ENCODE measurements around the gene SEZ6L.

SEZ6L gene

DNA sequence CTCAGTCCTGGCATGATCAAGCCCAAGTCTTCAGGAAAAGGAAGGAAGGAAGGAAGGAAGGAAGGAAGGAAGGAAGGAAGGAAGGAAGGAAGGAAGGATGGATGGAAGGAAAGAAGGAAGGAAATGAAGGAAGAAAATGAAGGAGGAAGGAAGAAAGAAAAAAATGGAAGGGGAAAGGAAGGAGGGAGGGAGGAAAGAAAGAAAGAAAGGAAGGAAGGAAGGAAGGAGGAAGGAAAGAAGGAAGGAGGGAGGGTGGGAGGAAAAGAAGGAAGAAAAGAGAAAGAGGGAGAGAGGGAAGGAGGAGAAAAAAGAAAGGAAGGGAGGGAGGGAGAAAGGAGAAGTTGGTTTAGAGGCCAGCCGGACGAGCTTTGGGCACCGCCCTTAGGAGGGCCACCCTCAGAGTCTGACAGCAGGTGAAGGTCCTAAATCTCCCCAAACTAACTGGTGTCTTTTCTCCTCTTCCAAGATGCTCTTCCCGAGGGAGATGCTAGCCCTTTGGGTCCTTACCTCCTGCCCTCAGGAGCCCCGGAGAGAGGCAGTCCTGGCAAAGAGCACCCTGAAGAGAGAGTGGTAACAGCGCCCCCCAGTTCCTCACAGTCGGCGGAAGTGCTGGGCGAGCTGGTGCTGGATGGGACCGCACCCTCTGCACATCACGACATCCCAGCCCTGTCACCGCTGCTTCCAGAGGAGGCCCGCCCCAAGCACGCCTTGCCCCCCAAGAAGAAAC, 122.8 kb downstream of the SEZ6L start:
- no peaks in the 10 kb centered on the region for H3K36me3 ChIP-seq (ENCODE audit: insufficient read depth, low read length)
- no peak overlapping the region for H2AFZ ChIP-seq (ENCODE audit: low read depth, low read length)
- H4K20me1 ChIP-seq (ENCODE audit: insufficient read depth, low read length), result no peaks in the 10 kb centered on the region
- no peaks in the 10 kb centered on the region for H3K27me3 ChIP-seq (ENCODE audit: insufficient read depth, low read length, poor library complexity)
- H3K4me3 ChIP-seq (ENCODE audit: low read depth in 1 of 2, low read length in 2 of 2), result no peak overlapping the region
- H3K4me2 ChIP-seq (ENCODE audit: insufficient read depth, low read length), result no peak overlapping the region
- no peaks in the 10 kb centered on the region for H3K79me2 ChIP-seq (ENCODE audit: insufficient read depth, low read length)
- H3K4me1 ChIP-seq (ENCODE audit: insufficient read depth, low read length), result peaks cover 17% of the 10 kb centered on the region
- no peak overlapping the region for H3K27ac ChIP-seq (ENCODE audit: low read length)
- no peak overlapping the region for H3K9ac ChIP-seq (ENCODE audit: low read depth, low read length)
- ATAC-seq (ENCODE audit: insufficient read depth, low read depth) (no peak), DNase-seq (no peak)
- TF ChIP-seq, protein P1, sequence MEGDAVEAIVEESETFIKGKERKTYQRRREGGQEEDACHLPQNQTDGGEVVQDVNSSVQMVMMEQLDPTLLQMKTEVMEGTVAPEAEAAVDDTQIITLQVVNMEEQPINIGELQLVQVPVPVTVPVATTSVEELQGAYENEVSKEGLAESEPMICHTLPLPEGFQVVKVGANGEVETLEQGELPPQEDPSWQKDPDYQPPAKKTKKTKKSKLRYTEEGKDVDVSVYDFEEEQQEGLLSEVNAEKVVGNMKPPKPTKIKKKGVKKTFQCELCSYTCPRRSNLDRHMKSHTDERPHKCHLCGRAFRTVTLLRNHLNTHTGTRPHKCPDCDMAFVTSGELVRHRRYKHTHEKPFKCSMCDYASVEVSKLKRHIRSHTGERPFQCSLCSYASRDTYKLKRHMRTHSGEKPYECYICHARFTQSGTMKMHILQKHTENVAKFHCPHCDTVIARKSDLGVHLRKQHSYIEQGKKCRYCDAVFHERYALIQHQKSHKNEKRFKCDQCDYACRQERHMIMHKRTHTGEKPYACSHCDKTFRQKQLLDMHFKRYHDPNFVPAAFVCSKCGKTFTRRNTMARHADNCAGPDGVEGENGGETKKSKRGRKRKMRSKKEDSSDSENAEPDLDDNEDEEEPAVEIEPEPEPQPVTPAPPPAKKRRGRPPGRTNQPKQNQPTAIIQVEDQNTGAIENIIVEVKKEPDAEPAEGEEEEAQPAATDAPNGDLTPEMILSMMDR (IDR thresholded peaks at IDR 0.05; ENCODE audit: borderline replicate concordance, extremely low read depth, low read length, poor library complexity, severe bottlenecking), result no peak
- no peak for TF ChIP-seq EZH2 (IDR thresholded peaks at IDR 0.05; ENCODE audit: borderline replicate concordance, low read depth, low read length, severe bottlenecking)
- H3K9me3 ChIP-seq (ENCODE audit: insufficient read depth, low read length, severe bottlenecking), result no peaks in the 10 kb centered on the region

DNA sequence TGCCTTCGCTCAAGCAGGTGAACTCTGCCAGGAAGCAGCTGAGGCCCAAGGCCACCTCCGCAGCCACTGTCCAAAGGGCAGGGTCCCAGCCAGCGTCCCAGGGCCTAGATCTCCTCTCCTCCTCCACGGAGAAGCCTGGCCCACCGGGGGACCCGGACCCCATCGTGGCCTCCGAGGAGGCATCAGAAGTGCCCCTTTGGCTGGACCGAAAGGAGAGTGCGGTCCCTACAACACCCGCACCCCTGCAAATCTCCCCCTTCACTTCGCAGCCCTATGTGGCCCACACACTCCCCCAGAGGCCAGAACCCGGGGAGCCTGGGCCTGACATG, 123.4 kb downstream of the SEZ6L start:
- H3K27ac ChIP-seq (ENCODE audit: low read length), result no peak overlapping the region
- no peaks in the 10 kb centered on the region for H4K20me1 ChIP-seq (ENCODE audit: insufficient read depth, low read length)
- H3K4me2 ChIP-seq (ENCODE audit: insufficient read depth, low read length), result no peak overlapping the region
- H3K4me3 ChIP-seq (ENCODE audit: low read depth in 1 of 2, low read length in 2 of 2), result no peak overlapping the region
- no peak overlapping the region for H3K9ac ChIP-seq (ENCODE audit: low read depth, low read length)
- no peaks in the 10 kb centered on the region for H3K9me3 ChIP-seq (ENCODE audit: insufficient read depth, low read length, severe bottlenecking)
- ATAC-seq (ENCODE audit: insufficient read depth, low read depth) (no peak), DNase-seq (no peak)
- no peaks in the 10 kb centered on the region for H3K27me3 ChIP-seq (ENCODE audit: insufficient read depth, low read length, poor library complexity)
- no peak for TF ChIP-seq EZH2 (IDR thresholded peaks at IDR 0.05; ENCODE audit: borderline replicate concordance, low read depth, low read length, severe bottlenecking)
- TF ChIP-seq, protein P1 (IDR thresholded peaks at IDR 0.05; ENCODE audit: borderline replicate concordance, extremely low read depth, low read length, poor library complexity, severe bottlenecking), result no peak
- no peak overlapping the region for H2AFZ ChIP-seq (ENCODE audit: low read depth, low read length)
- no peaks in the 10 kb centered on the region for H3K79me2 ChIP-seq (ENCODE audit: insufficient read depth, low read length)
- no peaks in the 10 kb centered on the region for H3K36me3 ChIP-seq (ENCODE audit: insufficient read depth, low read length)
- H3K4me1 ChIP-seq (ENCODE audit: insufficient read depth, low read length), result peaks cover 17% of the 10 kb centered on the region

DNA sequence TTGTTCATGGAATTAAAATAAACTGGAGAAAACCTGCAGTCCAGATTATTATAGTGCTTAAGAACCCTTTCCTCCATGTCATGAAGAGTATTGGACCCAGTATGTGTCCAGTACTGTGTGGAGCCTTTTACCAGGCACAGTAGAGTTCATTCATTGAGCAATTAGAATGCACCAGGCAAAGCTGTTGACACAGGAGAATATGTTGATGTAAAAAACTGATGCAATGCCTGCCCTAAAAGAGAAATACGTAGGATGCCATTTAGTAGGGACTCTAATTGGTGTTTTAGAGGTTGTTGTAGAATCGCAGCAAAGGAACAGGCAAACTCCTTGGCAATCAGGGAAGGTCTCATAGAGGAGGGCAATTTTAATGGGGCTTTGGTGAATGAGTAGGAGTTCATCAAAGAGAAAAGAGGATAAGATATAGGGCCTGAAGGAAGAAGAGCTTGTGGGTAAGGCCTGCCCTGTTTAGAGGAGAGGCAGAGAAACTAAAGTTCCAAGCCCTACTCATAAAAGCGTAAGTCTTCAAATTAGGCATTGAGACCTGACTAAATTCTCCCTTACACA, 126.4 kb downstream of the SEZ6L start:
- H3K27me3 ChIP-seq (ENCODE audit: insufficient read depth, low read length, poor library complexity), result no peaks in the 10 kb centered on the region
- no peak overlapping the region; the same call in 1 of the 2 replicates for H3K4me2 ChIP-seq (ENCODE audit: insufficient read depth, low read length)
- no peak overlapping the region for H3K4me3 ChIP-seq (ENCODE audit: low read depth in 1 of 2, low read length in 2 of 2)
- H3K9ac ChIP-seq (ENCODE audit: low read depth, low read length), result no peak overlapping the region
- H3K27ac ChIP-seq (ENCODE audit: low read length), result no peak overlapping the region
- H3K4me1 ChIP-seq (ENCODE audit: insufficient read depth, low read length), result peaks cover 17% of the 10 kb centered on the region
- ATAC-seq (ENCODE audit: insufficient read depth, low read depth) (0 out of 3 replicates have a peak, but pooled peaks have one; percentile 7), DNase-seq (no peak)
- no peaks in the 10 kb centered on the region for H3K79me2 ChIP-seq (ENCODE audit: insufficient read depth, low read length)
- TF ChIP-seq, protein P1 (IDR thresholded peaks at IDR 0.05; ENCODE audit: borderline replicate concordance, extremely low read depth, low read length, poor library complexity, severe bottlenecking), result no peak
- no peak for TF ChIP-seq EZH2 (IDR thresholded peaks at IDR 0.05; ENCODE audit: borderline replicate concordance, low read depth, low read length, severe bottlenecking)
- H4K20me1 ChIP-seq (ENCODE audit: insufficient read depth, low read length), result no peaks in the 10 kb centered on the region
- H3K36me3 ChIP-seq (ENCODE audit: insufficient read depth, low read length), result no peaks in the 10 kb centered on the region
- H2AFZ ChIP-seq (ENCODE audit: low read depth, low read length), result peak overlapping the region; percentile 73; the same call in 1 of the 2 replicates
- no peaks in the 10 kb centered on the region for H3K9me3 ChIP-seq (ENCODE audit: insufficient read depth, low read length, severe bottlenecking)

All from DND-41 (cell line).